Hepatocyte (in vitro differentiated cells): ENCODE results near the gene MFRP.

Experiments
- CTCF ChIP-seq: fragments of 200-600 bp; sonication (generic); IDR thresholded peaks from 2 replicates; pipeline ENCODE4 v1.5.1; 2016; ENCODE audit warnings: antibody characterized with exemption, mild to moderate bottlenecking; ENCODE audit not compliant: poor library complexity
- EZH2 ChIP-seq: fragments of 200-600 bp; sonication (generic); IDR thresholded peaks from 2 replicates; pipeline ENCODE4 v1.6.1; 2016; ENCODE audit warnings: antibody characterized with exemption, mild to moderate bottlenecking, borderline replicate concordance
- EZH2phosphoT487 ChIP-seq: fragments of 200-600 bp; sonication (generic); IDR thresholded peaks from one replicate; pipeline ENCODE4 v1.6.1; 2018; ENCODE audit warnings: antibody characterized with exemption, mild to moderate bottlenecking, low read depth, moderate library complexity; ENCODE audit not compliant: unreplicated experiment, severe bottlenecking

- TF ChIP-seq CTCF, result no peak
- TF ChIP-seq EZH2, result no peak
- TF ChIP-seq EZH2phosphoT487, result no peak
These were observed 55.5 kb downstream of the MFRP start for GRCh38 chr11:119290894-119291497.
